ENCODE measurements around the gene ZFP36.
"Not testable (repeated sequence)": the region's sequence is repeated elsewhere in the genome, so short reads cannot be mapped to it uniquely, and the experiment has no call there.

The ZFP36 gene

GRCh38 chr19:39406656-39407409, at the start of gene ZFP36:
TSS of gene ZFP36 (plus strand) at chr19:39406847. CDS start at chr19:39406905, 58 bp downstream.
- peak; percentile 81 for DNase-seq

GRCh38 chr19:39359026-39359425, 47.6 kb upstream of the ZFP36 start:
- DNase-seq = no peak

- no peak for DNase-seq
Observed at GRCh38 chr19:39360599-39360998, 46.0 kb upstream of the ZFP36 start.

- no peak for DNase-seq
Observed at GRCh38 chr19:39362682-39363657, 43.7 kb upstream of the ZFP36 start.

GRCh38 chr19:39363901-39364457, 42.7 kb upstream of the ZFP36 start:
- peak; percentile 29 for DNase-seq

- DNase-seq = no peak
Observed at GRCh38 chr19:39365531-39365930, 41.1 kb upstream of the ZFP36 start.

- no peak for DNase-seq
Observed at GRCh38 chr19:39369200-39369599, 37.4 kb upstream of the ZFP36 start.

GRCh38 chr19:39370735-39371134, 35.9 kb upstream of the ZFP36 start:
- DNase-seq = no peak

GRCh38 chr19:39372047-39372802, 34.4 kb upstream of the ZFP36 start:
- peak; percentile 75 for DNase-seq

GRCh38 chr19:39372941-39373340, 33.7 kb upstream of the ZFP36 start:
- DNase-seq = no peak

- DNase-seq = no peak
Observed at GRCh38 chr19:39375929-39376328, 30.7 kb upstream of the ZFP36 start.

GRCh38 chr19:39377373-39378362, 29.0 kb upstream of the ZFP36 start:
- DNase-seq = no peak

- not testable (repeated sequence) for DNase-seq
Observed at GRCh38 chr19:39379366-39379765, 27.3 kb upstream of the ZFP36 start.

GRCh38 chr19:39379865-39380396, 26.7 kb upstream of the ZFP36 start:
- DNase-seq = no peak

- DNase-seq = no peak
Observed at GRCh38 chr19:39380521-39381502, 25.8 kb upstream of the ZFP36 start.

GRCh38 chr19:39381910-39382611, 24.6 kb upstream of the ZFP36 start:
- DNase-seq = no peak

- no peak for DNase-seq
Observed at GRCh38 chr19:39382991-39383828, 23.4 kb upstream of the ZFP36 start.

All from amniotic stem cell (primary cell).